ENCODE data around the gene SIVA1.

SIVA1 gene

DNA sequence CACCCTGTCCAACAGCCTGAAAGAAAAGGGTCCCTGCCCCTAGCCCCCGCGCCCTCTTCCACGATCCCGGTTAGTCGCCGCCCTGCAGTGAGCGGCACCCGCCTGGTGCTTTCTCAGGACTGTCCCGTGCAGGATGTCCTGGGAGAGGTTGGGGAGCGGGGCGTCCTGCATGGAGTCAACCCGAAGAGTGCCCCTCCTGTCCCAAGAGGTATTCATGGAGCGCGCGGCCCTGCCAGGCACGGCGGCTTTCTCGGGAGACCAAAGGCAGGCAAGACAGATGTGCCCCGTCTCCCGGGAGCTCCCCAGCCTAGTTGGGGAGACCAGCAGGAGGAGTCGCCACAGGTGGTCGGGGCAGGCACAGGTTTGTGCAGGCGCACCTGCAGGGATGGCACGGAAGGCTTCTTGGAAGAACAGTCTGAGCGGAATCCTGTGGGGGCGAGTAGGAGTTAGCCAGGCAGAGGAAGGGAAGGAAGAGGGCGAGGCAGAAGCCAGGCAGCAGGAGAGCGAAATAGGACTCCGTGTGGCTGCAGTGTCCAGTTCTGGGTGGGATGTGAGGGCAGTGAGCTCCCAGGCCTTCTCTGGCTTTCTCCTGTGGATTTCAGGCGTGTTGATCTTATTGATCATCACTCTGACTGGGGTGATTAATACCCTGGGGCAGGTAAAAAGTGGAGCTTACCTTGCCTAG, 723 bp downstream of the SIVA1 start:
- no peak for DNase-seq

DNA sequence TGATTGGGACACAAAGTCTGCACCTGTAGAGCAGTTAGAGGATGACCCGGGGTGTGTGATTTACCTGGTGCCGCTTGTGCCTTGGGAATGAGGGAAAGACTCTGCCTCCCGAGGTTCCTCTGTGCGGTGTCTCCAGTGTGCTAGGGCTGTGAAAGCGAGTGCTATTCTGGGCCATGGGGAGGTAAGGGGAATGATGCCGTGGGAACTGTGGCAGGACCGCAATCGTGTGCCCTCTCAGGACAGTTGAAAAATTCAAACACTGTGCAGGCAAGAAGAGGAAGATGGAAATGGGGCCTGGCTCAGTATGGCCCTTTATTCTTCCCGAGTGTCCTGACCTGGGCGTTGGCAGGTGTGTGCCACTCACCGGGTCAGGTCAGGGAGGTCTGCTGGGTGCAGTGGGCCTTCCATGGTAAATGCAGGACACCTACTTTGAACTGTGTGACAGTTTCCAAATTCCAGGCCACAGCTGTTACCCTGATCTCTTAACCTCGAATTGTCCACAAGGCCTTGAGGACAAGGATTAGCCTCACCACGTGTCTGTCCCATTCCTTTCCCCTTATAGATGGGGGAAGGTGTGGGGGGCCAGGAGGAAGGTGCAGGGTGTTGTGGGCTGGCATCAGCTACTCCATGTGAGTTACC, 1.4 kb downstream of the SIVA1 start:
- no peak for DNase-seq

DNA sequence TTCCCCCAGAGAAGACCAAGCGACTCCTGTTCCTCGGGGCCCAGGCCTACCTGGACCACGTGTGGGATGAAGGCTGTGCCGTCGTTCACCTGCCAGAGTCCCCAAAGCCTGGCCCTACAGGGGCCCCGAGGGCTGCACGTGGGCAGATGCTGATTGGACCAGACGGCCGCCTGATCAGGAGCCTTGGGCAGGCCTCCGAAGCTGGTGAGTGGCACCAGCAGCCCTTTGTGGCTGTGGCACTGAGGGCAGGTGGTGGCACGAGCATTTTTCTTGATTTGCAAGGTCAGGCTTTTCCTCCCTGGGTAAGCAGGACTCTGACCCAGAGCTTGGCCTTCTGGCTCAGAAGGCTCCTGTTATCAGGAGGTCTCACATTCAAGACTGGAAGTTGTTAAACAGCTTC, 2.7 kb downstream of the SIVA1 start:
- no peak for DNase-seq

DNA sequence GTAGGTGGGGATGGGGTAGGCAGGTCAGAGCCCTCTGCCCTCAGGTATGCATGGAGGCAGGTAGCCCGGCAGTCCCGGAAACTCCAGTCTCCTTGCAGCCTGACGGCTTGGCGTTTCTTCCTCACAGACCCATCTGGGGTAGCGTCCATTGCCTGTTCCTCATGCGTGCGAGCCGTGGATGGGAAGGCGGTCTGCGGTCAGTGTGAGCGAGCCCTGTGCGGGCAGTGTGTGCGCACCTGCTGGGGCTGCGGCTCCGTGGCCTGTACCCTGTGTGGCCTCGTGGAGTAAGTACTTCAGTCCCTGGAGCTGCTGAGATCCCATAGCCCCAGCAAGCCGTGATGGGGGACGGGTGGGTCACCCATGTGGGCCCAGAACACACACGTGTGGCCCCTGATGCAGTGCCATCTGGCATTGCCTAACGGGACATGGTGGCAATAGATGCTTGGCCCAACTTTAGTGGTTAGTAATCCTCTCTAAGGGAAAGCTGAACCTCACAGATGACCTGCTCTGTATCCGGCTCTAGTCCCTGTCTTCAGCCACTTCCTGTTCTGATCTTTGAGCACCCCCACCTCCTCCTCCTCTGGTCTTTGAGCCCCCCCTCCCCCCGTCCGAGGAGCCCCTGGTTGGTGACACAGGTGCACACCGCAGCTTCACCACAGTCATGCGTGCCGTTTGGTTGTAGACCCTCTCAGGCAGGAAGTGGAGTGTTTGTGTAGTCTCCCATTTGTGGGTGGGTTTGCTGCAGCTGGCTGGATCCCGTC, 3.7 kb downstream of the SIVA1 start:
- no peak for DNase-seq

DNA sequence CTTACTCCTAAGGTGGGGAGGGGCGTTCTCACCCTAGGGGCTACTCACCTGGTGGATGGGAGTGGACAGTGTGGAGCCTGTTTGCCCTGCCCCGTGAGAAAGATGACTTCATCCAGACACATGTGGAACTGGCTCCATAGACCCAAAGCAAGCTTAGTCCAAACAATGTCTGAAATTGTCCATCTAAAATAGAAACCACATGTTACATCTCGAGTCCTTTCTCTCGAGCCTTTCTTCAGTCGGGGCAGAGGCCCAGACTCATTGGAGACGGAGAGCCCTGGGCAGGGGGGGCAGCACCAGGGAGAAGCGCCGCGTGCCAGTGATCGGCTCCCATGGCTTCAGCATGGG, 4.3 kb downstream of the SIVA1 start:
- no peak for DNase-seq

DNA sequence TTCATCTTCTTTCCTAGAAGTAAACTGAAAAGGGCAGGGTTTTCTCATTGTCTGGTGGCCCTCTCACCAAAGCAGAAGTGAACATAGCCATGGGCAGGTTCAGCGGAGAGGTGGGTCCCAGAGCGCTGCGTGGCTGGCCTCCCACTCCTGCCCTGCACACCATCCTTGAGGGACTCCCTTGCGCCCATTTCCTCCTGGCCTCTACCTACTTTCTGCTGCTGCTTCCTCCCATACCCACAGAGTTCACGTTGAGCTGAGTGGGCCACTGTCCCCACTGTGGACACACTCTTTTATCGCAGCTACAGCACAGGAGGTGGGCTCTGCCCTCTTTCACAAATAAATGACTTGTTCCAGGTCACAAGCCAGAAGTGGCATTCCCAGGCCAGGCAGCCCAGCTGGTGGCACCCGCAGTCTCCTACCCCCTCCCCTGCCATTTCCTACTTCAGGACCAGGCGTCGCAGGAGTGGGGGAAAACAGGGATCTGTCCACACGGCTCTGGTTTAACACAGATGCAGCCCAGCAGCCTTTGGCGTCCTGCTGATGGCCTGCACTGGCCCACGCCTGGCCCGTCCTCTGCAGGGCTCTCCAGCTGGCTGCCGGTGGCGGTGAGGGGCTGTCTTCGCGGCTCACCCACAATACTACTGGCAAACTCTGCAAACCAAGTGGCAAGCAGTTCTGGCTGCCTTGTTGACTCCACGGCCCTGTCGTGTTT, 4.9 kb downstream of the SIVA1 start:
- no peak for DNase-seq

DNA sequence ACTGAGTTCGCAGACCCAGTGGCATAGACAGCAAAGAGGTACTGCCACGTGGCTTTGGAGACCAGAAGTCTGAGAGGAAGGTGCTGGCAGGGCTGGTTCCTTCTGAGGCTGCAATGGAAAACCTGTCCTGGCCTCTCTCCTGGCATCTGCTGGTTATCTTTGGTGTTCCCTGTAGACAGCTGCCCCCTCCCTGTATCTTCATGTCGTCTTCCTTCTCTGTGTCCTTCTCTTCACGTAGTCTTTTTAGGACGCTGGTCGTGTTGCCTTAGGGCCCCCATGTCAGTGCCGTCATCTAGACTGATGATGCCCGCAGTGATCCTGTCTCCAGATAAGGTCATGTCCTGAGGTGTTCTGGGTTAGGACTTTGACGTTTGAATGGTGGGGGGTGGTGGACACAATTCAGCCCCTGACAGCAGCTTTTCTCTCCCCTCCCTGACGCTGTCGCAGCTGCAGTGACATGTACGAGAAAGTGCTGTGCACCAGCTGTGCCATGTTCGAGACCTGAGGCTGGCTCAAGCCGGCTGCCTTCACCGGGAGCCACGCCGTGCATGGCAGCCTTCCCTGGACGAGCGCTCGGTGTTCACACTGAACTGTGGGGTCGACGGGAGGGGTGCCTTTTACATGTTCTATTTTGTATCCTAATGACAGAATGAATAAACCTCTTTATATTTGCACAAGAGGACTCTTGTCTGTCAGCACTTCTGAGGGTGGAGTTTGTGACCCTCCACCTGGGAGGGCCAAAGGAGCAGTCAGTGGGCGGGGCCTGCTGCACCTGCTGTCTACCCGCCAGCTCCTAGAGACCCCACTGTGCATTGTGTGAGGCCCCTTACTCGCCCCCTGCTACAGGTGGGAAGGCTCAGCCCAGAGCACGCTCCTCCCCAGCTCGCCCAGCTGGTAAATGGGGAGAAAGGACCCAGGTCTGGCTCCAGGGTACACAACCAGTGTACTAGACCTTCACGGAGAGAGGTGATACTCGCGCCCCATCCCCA, 6.3 kb downstream of the SIVA1 start:
- DNase-seq: no peak

DNA sequence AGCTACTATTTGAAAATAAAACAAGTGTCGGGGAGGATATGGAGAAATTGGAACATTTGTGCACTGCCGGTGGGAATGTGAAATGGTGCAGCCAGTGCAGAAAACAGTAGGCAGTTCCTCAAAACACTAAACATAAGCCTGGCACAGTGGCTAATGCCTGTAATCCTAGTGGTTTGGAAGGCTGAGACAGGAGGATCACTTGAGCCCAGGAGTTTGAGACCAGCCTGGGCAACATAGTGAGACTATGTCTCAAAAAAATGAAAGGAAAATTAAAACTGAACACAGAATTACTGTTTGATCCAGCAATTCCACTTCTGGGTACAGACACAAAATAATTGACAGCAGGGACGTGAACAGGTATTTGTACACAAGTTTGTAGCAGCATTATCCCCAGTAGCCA, 12.6 kb downstream of the SIVA1 start:
- DNase-seq: no peak

DNA sequence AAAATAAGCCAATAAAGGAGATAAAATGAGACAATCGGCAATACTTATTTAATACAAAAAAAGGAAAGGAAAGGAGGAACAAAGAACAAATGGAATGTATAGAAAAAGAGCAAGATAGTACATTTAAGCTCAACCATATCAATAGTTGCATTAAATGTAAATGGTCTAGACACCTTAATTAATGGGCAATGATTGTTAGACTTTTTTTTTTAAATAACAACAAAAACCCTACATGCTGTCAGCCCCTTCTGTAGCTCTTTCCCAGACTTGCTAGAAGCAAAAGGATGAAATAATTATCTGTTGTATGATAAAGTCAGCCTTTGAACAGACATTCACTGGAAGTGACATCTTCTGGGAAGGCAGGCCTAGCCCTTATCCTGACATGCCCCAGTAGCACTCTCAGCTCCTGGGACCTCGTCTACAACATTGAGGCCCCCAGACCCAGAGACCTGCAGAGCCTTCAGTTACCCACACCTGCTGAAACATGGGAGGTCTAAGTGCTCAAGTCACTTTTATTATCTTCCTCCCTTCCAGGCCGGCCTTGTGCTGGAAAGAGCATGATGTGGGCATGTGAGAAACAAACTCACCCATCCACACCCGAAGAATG, 13.4 kb downstream of the SIVA1 start:
- DNase-seq: no peak

DNA sequence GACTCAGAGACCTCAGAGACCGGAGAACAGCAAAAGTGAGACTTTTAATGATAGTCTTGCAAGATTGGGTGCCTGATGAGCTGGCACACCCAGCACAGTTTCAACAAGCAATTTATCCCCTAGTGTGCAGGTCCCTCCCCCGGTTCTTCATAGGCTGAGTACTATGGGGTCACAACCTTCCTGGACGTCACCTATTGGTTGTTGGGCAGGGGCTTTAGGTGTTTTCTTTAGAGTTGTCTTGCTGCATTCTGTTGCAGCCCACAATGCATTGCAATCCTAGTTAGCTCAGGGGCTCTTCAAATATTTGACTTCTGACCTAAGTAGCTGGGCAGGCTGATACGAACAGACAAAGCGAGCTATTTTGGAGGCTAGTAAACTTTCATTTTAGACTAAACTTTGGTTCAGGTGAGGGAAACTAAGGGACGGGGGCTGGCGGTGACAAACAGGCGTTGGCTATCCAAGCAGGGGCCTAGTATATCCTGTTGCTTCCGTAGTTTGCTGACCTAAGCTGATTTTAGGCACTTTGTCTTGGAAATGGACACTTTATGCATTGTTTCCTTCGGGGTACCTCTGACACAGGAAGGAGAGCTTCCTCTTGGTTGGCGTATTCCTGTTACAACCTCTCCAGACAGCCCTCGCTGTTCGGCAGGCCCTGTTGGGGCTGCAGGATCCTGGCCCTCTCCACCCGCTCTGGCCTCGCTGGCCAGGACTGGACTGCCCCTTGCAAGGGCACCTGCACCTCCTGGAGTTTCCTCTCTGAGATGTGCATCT, 14.1 kb downstream of the SIVA1 start:
- DNase-seq: no peak

DNA sequence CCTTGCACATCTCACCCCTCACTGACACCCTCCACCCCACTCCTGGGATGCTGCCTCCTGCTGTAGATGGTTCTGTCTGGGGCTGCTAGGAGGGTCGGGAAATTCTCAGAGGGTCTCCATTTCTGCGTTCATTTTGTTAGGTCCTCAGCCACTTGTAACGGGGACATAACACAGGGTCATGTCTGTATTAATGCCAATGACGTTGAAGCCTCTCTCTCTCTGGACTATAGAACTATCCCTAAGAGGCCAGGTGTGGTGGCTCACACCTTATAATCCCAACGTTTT, 14.6 kb downstream of the SIVA1 start:
- DNase-seq: no peak

DNA sequence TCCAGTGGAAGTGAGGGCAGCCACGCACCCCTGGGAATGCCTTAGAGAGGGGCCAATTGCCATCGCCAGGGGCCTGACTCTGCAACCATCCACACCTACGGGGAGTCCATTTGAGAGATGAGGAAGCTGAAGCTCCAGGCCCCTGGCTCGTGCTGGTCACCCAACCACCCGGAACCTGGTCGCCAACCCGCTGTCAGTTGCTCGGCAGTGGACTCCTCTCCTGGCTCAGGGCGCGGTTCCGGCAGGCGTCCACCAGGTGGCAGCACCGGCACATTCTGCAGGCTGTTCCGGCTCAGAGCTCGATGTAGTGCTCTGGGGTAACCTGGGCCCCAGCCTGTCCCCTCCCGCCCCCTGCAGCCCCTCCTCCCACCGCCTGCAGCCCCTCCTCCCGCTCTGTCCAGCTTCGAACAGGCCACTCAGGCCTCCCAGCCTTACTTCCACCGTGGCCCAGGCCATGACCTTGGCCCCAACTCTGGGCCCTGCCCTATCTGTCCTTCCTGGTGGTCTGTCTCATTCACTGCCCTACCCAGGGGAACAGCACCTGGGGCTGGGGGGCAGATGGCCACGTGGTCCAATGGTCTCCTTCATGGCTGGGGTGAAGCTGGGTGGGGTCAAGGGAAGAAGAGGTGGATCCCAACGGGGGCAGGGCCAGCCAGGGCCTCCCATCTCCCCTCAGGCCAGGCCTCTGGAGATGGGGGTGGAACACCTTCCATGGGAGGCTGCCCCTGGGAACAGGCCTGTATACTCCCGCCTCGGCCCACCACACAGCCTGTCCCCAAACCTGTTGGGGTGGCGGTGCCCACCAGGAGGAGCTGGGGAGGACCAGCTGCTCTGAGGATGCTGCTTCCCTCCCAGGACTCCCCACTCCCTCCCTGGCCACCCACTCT, 15.7 kb downstream of the SIVA1 start:
- peak; percentile 76 for DNase-seq

DNA sequence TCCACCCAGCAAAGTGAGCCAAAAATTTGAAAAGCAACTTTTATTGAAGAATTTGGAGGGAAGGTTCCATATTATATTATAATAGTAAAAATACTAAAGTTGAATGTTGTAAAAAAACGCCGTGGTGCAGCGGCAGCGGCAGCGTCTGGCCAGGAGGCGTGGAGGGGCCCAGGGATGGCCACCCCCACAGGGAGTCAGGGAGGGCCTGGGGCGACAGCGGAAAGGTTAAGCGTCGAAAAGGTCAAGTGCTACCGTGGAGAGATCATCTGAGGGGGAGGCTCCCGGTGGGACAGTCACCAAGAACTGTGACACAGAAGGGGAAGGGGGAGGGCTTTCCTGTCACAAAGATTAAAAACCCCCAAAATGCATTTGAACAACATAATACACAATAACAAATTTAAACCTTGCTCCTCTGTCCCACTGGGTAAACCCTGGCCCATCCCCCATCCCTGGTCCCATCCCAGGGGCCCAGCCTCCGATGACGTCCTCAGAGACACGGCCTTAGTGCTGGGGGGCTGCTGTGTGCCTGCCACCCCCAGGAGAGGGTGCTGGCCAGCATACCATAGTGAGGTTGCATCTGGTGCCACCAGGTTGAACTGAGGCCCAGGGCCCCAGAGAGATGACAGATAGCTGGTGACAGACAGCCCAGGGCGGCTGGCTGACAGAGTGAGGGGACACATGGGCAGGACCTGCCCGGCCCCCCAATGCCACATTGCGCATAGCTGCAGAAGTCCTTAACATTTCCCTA, 16.6 kb downstream of the SIVA1 start:
- DNase-seq: no peak

DNA sequence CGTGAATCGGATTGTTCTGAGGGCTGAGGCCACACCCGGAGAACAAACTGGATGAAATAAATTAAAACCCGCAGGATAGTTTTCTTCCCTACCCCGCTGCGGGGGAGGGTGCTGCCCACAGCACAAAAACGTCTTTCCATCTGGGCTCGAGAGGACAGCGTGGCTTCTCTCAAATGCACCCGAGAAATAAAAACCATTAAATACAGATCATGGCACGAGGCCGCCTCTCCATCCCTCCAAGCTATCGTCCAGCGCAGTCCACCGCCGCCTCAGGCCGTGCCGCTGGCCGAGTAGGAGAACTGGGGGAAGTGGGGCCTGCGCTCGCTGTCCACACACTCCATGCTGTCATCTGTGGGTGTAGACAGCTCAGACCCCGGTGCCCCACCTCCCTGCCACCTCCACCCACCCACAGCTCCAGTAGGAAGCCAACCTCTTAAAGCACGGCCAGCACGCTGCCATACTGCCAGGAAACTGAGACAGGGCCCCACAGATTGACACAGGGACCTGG, 17.2 kb downstream of the SIVA1 start:
- no peak for DNase-seq

DNA sequence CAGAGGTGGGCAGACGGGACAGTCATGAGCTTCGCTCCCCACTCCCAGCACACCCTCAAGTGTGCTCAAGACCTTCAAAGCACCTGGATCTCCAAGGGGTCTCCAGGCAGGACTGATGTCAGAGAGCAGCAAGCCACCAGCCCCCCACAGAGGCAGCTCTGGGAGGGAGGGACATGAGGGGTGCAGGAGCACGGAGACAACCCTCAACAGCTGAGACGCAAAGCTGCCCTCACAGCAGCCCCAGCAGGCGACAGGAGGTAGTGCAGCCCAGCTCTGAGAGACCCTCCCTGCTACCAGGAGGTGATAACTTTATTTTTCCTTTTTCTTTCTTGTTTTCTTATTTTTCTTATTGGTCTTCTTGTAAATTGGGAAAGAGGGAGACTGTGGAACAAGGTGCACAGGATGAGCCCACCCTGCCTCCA, 17.9 kb downstream of the SIVA1 start:
- no peak for DNase-seq

DNA sequence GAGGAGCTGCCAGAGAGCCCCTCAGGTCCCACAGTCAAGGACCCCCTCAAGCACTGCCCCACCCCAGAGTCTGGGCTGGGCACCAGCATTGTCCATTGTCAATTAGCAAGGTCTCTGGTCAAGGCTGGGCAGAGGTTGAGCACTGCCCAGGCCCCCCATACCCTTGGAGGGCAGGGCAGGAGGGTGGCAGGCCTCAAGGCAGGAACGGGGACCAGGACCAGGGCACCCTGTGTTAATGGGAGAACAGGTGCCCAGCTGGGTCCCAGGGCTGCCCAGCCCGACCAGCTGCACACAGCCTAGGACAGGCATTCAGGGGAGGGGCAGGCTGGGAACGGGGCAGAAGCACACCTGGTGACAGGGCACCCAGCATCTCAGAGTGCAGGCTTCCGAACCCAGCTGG, 18.4 kb downstream of the SIVA1 start:
- DNase-seq: no peak

DNA sequence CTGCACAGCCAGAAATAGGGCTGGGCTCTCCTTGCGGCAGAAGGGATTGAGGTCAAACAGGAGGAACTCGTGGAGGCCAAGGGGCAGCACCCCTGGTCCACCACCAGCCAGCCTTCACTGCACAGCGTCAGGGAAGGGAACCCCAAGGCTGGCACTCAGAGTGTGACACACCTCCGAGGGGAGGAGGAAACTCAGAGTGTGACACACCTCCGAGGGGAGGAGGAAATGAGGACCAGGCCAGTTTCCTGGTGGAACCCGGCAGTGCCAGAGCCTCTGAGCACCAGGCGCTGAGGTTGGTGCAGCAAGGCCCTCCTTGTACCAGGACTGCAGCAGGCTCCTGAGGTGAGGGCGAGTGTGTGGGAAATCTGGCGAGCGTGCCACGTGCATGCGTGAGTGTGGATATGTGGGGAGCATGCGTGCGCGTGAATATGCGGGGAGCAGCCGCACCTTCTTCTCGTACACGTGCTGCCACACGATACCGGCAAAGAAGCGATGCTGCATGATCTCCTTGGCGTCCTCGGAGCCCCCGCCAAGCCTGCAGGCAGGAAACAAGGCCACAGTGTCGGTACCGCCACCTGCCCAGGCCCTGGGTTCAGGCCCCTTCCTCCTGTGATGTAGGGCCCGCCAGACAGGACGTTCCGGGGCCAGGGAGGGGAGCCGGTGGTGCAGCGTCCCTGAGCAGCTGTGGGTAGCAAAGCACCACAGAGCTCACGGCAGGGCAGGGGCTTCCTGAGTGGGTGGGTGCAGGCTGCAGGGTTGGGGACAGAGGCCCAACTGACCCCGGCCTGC, 19.2 kb downstream of the SIVA1 start:
- DNase-seq: no peak

DNA sequence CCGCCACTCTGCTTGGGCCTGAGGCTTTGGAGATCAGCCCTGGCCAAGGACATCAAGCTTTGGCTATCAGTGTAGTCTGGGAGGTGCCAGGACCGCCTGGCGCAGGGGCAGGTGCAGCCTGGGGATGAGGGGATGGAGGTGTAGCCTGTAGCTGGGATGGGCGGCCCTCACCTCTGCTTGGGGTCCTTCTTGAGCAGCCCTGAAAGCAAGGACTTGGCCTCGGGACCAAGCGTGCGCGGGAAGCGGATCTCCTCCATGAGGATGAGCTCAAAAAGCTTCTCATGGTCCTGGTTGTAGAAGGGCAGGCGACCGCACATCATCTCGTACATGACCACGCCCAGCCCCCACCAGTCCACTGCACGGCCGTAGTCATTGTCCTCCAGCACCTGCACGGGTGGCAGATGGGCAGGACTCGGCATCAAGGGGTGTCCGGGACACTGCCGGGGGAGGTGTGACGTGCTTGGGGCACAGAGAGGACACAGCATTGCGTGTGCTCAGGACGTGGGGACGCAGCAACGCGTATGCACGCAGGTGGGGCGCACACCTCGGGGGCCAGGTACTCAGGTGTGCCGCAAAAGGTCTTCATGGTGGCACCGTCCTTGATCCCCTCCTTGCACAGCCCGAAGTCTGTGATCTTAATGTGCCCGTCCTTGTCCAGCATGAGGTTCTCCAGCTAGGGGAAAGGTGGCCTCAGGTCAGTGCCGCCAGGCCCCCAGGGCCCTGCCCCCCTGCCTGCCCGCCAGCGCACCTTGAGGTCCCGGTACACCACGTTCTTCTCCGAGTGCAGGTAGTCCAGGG, 20.0 kb downstream of the SIVA1 start:
- DNase-seq: no peak

Data from NCI-H748 treated with DMSO at 0.1 percent for 48 hours (cell line).